DND-41 (cell line): ENCODE results near the gene REEP1.
"Not testable (repeated sequence)": the region's sequence is repeated elsewhere in the genome, so short reads cannot be mapped to it uniquely, and the experiment has no call there.

ENCODE experiments used
- ATAC-seq: fragments of 200-7000 bp; cut with Tn5 transposase; 3 replicates; pipeline ENCODE4 v1.9.1; 2021; ENCODE audit warnings: low read depth; ENCODE audit not compliant: insufficient read depth
- DNase-seq: peaks from one replicate; pipeline ENCODE4 v3.0.0-alpha.2; 2020
- H2AFZ ChIP-seq: 2 replicates; pipeline ENCODE4 v1.6.0; 2012; ENCODE audit warnings: low read depth, low read length
- H3K27ac ChIP-seq: 2 replicates; pipeline ENCODE4 v1.5.1; 2012; ENCODE audit warnings: low read length, inconsistent platforms
- H3K27me3 ChIP-seq: fragments of 200-600 bp; sonication (generic); 2 replicates; pipeline ENCODE4 v1.6.0; 2012; ENCODE audit warnings: low read length, mild to moderate bottlenecking, inconsistent platforms; ENCODE audit not compliant: insufficient read depth, poor library complexity
- H3K36me3 ChIP-seq: 2 replicates; pipeline ENCODE4 v1.5.1; 2012; ENCODE audit warnings: low read length, inconsistent platforms; ENCODE audit not compliant: insufficient read depth
- H3K4me1 ChIP-seq: 2 replicates; pipeline ENCODE4 v1.5.1; 2012; ENCODE audit warnings: mild to moderate bottlenecking, low read length; ENCODE audit not compliant: insufficient read depth
- H3K4me2 ChIP-seq: 2 replicates; pipeline ENCODE4 v1.6.0; 2012; ENCODE audit warnings: mild to moderate bottlenecking, moderate library complexity, low read length, inconsistent platforms; ENCODE audit not compliant: insufficient read depth
- H3K4me3 ChIP-seq, 2 experiments: fragments of 200-600 bp in 1 of 2; shearing (Covaris generic) in 1 of 2; 2 replicates each; pipeline ENCODE4 v1.5.1; 2012 to 2016; ENCODE audit warnings: inconsistent platforms in 2 of 2, low read length in 2 of 2, mild to moderate bottlenecking in 2 of 2, low read depth in 1 of 2, moderate library complexity in 1 of 2
- H3K79me2 ChIP-seq: 2 replicates; pipeline ENCODE4 v1.6.0; 2012; ENCODE audit warnings: low read length, inconsistent platforms; ENCODE audit not compliant: insufficient read depth
- H3K9ac ChIP-seq: 2 replicates; pipeline ENCODE4 v1.6.0; 2012; ENCODE audit warnings: low read depth, mild to moderate bottlenecking, inconsistent platforms, low read length, moderate library complexity
- H3K9me3 ChIP-seq: 2 replicates; pipeline ENCODE4 v1.5.1; 2012; ENCODE audit warnings: low read length, moderate library complexity, mild to moderate bottlenecking, inconsistent platforms; ENCODE audit not compliant: insufficient read depth, severe bottlenecking
- H4K20me1 ChIP-seq: 2 replicates; pipeline ENCODE4 v1.6.0; 2012; ENCODE audit warnings: low read length; ENCODE audit not compliant: insufficient read depth
- EZH2 ChIP-seq: IDR thresholded peaks from 3 replicates; pipeline ENCODE4 v1.6.1; 2012; ENCODE audit warnings: borderline replicate concordance, low read depth, mild to moderate bottlenecking, moderate library complexity, low read length, inconsistent platforms; ENCODE audit not compliant: severe bottlenecking
- TF ChIP-seq, protein P1 (sequence below): IDR thresholded peaks from 2 replicates; pipeline ENCODE4 v1.5.1; 2012; ENCODE audit warnings: borderline replicate concordance, low read length, moderate library complexity, mild to moderate bottlenecking; ENCODE audit not compliant: poor library complexity, severe bottlenecking; ENCODE audit errors: extremely low read depth

The REEP1 gene

DNA sequence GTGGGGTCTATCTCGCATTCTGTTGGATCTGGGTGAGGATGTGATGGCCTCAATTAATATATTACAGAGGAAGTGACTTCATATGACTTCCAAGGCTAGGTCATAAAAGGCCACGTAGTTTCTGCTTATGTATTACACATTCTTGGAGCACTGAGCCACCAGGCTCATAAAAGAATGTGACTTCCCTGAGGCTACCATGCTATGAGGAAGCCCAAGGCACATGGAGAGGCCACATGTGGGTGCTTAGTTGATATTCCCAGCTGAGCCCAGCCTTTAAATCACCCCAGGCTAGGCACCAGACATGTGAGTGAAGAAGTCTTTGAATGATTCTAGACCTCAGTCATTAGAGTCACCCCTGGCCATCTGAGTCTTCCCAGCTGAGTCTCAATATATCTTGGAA, 13.3 kb upstream of the REEP1 start:
- Histone ChIP-seq H3K4me1 (no peaks in the 10 kb centered on the region), H4K20me1 (no peaks in the 10 kb centered on the region), H3K36me3 (no peaks in the 10 kb centered on the region), H3K9me3 (no peaks in the 10 kb centered on the region), H3K27ac (no peak overlapping the region), H3K79me2 (no peaks in the 10 kb centered on the region), H3K27me3 (peaks cover 14% of the 10 kb centered on the region), H3K4me3 (no peak overlapping the region), H2AFZ (no peak overlapping the region), H3K9ac (no peak overlapping the region), H3K4me2 (no peak overlapping the region)
- ATAC-seq (no peak), DNase-seq (no peak)
- TF ChIP-seq EZH2: no peak
- TF ChIP-seq, protein P1, sequence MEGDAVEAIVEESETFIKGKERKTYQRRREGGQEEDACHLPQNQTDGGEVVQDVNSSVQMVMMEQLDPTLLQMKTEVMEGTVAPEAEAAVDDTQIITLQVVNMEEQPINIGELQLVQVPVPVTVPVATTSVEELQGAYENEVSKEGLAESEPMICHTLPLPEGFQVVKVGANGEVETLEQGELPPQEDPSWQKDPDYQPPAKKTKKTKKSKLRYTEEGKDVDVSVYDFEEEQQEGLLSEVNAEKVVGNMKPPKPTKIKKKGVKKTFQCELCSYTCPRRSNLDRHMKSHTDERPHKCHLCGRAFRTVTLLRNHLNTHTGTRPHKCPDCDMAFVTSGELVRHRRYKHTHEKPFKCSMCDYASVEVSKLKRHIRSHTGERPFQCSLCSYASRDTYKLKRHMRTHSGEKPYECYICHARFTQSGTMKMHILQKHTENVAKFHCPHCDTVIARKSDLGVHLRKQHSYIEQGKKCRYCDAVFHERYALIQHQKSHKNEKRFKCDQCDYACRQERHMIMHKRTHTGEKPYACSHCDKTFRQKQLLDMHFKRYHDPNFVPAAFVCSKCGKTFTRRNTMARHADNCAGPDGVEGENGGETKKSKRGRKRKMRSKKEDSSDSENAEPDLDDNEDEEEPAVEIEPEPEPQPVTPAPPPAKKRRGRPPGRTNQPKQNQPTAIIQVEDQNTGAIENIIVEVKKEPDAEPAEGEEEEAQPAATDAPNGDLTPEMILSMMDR: no peak

DNA sequence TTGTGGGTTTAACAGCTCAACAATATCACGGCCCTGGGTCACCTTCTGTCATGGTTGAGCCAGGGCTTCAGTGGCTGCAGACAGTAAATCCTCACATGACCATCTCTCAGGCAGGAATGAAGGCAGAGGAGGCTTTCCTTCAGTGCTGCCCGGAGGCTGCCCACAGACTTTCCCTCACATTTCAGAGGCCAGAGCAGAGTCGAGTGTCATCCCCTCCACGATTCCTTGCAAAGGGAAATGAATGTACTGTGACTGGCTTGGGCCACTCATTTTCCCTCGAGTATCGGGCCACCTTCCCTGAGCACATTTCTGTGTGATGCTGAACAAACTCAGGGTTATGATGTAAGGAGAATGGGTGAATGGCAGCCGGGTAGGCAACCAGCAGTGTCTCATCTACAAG, 10.0 kb upstream of the REEP1 start:
- no peak overlapping the region for H3K4me3 ChIP-seq
- H3K79me2 ChIP-seq: no peaks in the 10 kb centered on the region
- H3K4me1 ChIP-seq: no peaks in the 10 kb centered on the region
- TF ChIP-seq EZH2: no peak
- TF ChIP-seq, protein P1: no peak
- no peak for ATAC-seq
- no peak for DNase-seq
- peaks cover 19% of the 10 kb centered on the region for H3K27me3 ChIP-seq
- H3K4me2 ChIP-seq: no peak overlapping the region
- H3K9me3 ChIP-seq: no peaks in the 10 kb centered on the region
- no peak overlapping the region for H3K27ac ChIP-seq
- no peaks in the 10 kb centered on the region for H3K36me3 ChIP-seq
- H3K9ac ChIP-seq: no peak overlapping the region
- H4K20me1 ChIP-seq: no peaks in the 10 kb centered on the region
- no peak overlapping the region for H2AFZ ChIP-seq

DNA sequence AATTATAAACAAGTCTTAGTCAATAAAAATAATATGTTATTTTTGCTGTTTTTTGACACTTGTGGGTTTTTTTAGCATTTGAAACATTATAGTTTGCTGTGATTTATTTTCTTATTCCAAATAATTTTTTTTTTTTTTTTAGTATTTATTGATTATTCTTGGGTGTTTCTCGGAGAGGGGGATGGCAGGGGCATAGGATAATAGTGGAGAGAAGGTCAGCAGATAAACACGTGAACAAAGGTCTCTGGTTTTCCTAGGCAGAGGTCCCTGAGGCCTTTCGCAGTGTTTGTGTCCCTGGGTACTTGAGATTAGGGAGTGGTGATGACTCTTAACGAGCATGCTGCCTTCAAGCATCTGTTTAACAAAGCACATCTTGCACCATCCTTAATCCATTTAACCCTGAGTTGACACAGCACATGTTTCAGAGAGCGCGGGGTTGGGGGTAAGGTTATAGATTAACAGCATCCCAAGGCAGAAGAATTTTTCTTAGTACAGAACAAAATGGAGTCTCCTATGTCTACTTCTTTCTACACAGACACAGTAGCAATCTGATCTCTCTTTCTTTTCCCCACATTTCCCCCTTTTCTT, 8.5 kb upstream of the REEP1 start:
- H3K9ac ChIP-seq, H2AFZ ChIP-seq: not testable (repeated sequence)

DNA sequence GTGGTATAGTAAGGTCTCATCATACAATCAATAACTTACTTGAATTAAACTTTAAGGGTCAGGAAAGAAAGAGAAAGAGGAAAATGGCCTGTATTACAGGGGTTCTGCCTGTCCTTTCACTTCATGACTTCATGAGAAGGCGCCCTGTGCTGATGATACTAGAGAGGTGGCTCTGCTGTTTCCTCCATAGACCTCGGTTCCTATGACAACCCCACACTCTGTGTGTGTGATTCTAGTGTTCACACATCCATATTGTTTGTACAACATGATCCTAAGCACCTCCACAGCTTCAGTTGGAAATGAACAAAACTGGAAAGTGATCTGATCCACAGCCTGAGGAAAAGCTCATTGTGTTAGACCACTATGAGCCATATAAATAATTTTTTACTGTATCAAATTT, 7.0 kb upstream of the REEP1 start:
- no peak overlapping the region for H3K4me3 ChIP-seq
- no peak for ATAC-seq

More for the DNA sequence above, 8.5 kb upstream of the REEP1 start:
- H3K79me2 ChIP-seq, H3K4me1 ChIP-seq, H3K4me3 ChIP-seq, H3K4me2 ChIP-seq, DNase-seq, ATAC-seq, H4K20me1 ChIP-seq, H3K9me3 ChIP-seq, H3K27ac ChIP-seq, H3K36me3 ChIP-seq: not testable (repeated sequence)
- peaks cover 19% of the 10 kb centered on the region for H3K27me3 ChIP-seq

More for the DNA sequence above, 7.0 kb upstream of the REEP1 start:
- Histone ChIP-seq H3K27me3 (peaks cover 19% of the 10 kb centered on the region), H3K9me3 (peaks cover 7% of the 10 kb centered on the region), H2AFZ (no peak overlapping the region), H3K27ac (no peak overlapping the region), H3K4me2 (no peak overlapping the region), H3K9ac (no peak overlapping the region), H3K36me3 (no peaks in the 10 kb centered on the region), H3K4me1 (no peaks in the 10 kb centered on the region), H3K79me2 (no peaks in the 10 kb centered on the region), H4K20me1 (no peaks in the 10 kb centered on the region)
- no peak for TF ChIP-seq EZH2
- TF ChIP-seq, protein P1: no peak
- no peak for DNase-seq
